Naive B cell (primary cell): ENCODE results near the gene PI4KA. TPM values are rescaled to one million over a fixed set of nuclear protein-coding genes. Genes with fewer than 3 reads are reported as not detected.
A peak's percentile ranks its signal among the peaks of the same experiment; 100 is the strongest.
"Not testable (repeated sequence)": the region's sequence is repeated elsewhere in the genome, so short reads cannot be mapped to it uniquely, and the experiment has no call there.

ENCODE experiments used
- ATAC-seq, 2 donors: fragments of 150-1000 bp; cut with Tn5 transposase; 2 replicates each; pipeline ENCODE4 v1.10.0; 2021; ENCODE audit warnings: low read depth in 2 of 2, mild to moderate bottlenecking in 2 of 2, moderate library complexity in 2 of 2
- DNase-seq: peaks from one replicate; pipeline ENCODE4 v3.0.0; 2022
- H3K27ac Mint-ChIP-seq, 6 donors: one replicate each; pipeline ENCODE4 v1.8.0; 2020 to 2022; ENCODE audit warnings: mild to moderate bottlenecking in 6 of 6, mixed read lengths in 6 of 6, moderate library complexity in 5 of 6, inconsistent platforms in 2 of 6
- H3K27me3 Mint-ChIP-seq, 3 donors: one replicate each; pipeline ENCODE4 v1.8.0; 2021 to 2022; ENCODE audit warnings: mixed read lengths in 3 of 3, mild to moderate bottlenecking in 1 of 3
- H3K36me3 Mint-ChIP-seq, 2 donors: one replicate each; pipeline ENCODE4 v1.8.0; 2020 to 2022; ENCODE audit warnings: mixed read lengths in 2 of 2, inconsistent platforms in 1 of 2, mild to moderate bottlenecking in 1 of 2
- H3K4me1 Mint-ChIP-seq, 3 donors: one replicate each; pipeline ENCODE4 v1.8.0; 2020 to 2022; ENCODE audit warnings: mixed read lengths in 3 of 3, inconsistent platforms in 1 of 3, mild to moderate bottlenecking in 1 of 3, moderate library complexity in 1 of 3
- H3K4me3 Mint-ChIP-seq, 8 donors: one replicate each; pipeline ENCODE4 v1.8.0; 2020 to 2022; ENCODE audit warnings: mild to moderate bottlenecking in 8 of 8, mixed read lengths in 8 of 8, moderate library complexity in 8 of 8, inconsistent platforms in 2 of 8
- H3K9me3 Mint-ChIP-seq, 7 donors: one replicate each; pipeline ENCODE4 v1.8.0; 2020 to 2022; ENCODE audit warnings: mixed read lengths in 7 of 7, mild to moderate bottlenecking in 5 of 7, inconsistent platforms in 2 of 7, moderate library complexity in 1 of 7
- polyA plus RNA-seq, 6 donors: library from polyadenylated mRNA; unstranded; fragments of 300-500 nt; fragmentation: Illumina TruSeq; gene quantifications; one replicate each; pipeline ENCODE4 v1.2.3, GENCODE V29; 2021; ENCODE audit warnings: low read depth in 6 of 6

Gene PI4KA
- polyA plus RNA-seq, 6 donors from 2014 or later = 25.6 to 68.3 (median 39.3) TPM

DNA sequence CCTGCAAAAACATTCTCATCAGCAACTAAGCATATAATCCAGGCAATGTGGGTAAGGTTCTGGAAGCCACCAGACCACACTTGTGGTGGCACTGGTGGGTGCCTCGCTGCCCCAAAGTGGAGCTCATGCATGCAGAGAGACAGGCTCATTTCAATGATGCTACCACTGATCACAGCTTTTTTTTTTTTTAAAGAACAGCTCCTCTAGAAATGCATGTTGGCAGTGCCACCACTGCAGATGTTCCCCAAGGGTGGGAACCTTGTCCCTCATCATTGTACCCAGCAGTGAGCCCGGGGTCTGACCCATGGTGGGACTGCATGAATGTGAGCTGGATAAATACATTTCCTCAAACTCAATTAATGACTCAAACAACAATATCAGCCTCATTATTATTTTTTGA lies 115.8 kb downstream of the PI4KA start:
- Mint-ChIP-seq H3K9me3 (no peaks in the 10 kb centered on the region), H3K27me3 (no peaks in the 10 kb centered on the region), H3K4me3 (no peak overlapping the region), H3K4me1 (peaks cover 9 to 17% (median 13%) of the 10 kb centered on the region in 3 donors), H3K27ac (peak overlapping the region in 1 of 6 donors; percentile 24), H3K36me3 (peaks cover 5 to 7% of the 10 kb centered on the region in 2 donors)
- no peak for DNase-seq
- no peak for ATAC-seq

- H3K27me3 Mint-ChIP-seq = no peaks in the 10 kb centered on the region
- no peaks in the 10 kb centered on the region for H3K9me3 Mint-ChIP-seq
- H3K27ac Mint-ChIP-seq = no peak overlapping the region
- H3K4me3 Mint-ChIP-seq = no peak overlapping the region
- H3K36me3 Mint-ChIP-seq = peaks cover 5 to 7% of the 10 kb centered on the region in 2 donors
- peaks cover 7 to 9% (median 9%) of the 10 kb centered on the region in 3 donors for H3K4me1 Mint-ChIP-seq
- DNase-seq (peak; percentile 17), ATAC-seq (no peak)
Measured at GRCh38 chr22:20741634-20742581, 116.7 kb downstream of the PI4KA start.

DNA sequence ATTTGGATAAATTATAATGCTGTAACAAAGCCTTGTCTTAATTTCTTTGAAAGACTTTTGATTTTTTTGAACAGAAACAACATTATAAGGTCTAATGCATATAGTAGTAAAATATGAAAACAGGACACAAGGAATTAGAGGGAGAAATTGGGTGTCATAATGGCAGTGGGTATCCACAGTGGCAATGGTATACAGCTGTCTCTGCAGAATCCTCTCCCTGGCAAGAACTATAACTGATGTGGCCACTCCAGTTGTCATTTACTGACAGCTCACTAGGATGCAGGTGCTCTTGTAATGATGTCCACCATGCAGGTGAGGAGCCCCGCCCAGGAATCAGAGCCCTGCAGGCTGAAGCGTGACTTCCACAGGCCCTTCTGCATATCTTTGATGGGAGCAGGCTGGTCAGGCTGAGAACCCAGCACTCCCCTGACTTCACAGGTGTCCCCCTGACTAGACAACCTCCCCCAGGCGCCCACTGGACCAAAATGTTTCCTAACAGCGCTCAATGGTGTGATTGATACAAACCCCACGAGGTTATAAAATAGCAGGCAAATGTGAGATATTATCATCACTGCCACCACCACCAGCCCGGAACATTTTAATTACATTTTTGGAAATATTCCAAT lies 117.5 kb downstream of the PI4KA start:
- H3K27ac Mint-ChIP-seq = peak overlapping the region in 1 of 6 donors; percentile 1
- H3K27me3 Mint-ChIP-seq = no peaks in the 10 kb centered on the region
- peaks cover 5 to 7% of the 10 kb centered on the region in 2 donors for H3K36me3 Mint-ChIP-seq
- no peak overlapping the region for H3K4me3 Mint-ChIP-seq
- no peak for DNase-seq
- H3K9me3 Mint-ChIP-seq = no peaks in the 10 kb centered on the region
- H3K4me1 Mint-ChIP-seq = peaks cover 2 to 9% (median 9%) of the 10 kb centered on the region in 3 donors
- no peak for ATAC-seq

- Mint-ChIP-seq H3K9me3 (no peaks in the 10 kb centered on the region), H3K27ac (peak overlapping the region in 3 of 6 donors; percentile 6 to 82 (median 44)), H3K4me3 (no peak overlapping the region), H3K36me3 (peaks cover 5 to 7% of the 10 kb centered on the region in 2 donors), H3K27me3 (no peaks in the 10 kb centered on the region), H3K4me1 (peaks cover 2 to 9% (median 9%) of the 10 kb centered on the region in 3 donors)
- ATAC-seq (no peak), DNase-seq (no peak)
Measured at GRCh38 chr22:20740222-20740951, 118.2 kb downstream of the PI4KA start.

GRCh38 chr22:20738394-20739089 lies 120.1 kb downstream of the PI4KA start:
- H3K27ac Mint-ChIP-seq = no peak overlapping the region
- H3K9me3 Mint-ChIP-seq = no peaks in the 10 kb centered on the region
- ATAC-seq = no peak
- DNase-seq = no peak
- H3K36me3 Mint-ChIP-seq = peaks cover 5 to 7% of the 10 kb centered on the region in 2 donors
- no peak overlapping the region for H3K4me3 Mint-ChIP-seq
- no peaks in the 10 kb centered on the region for H3K27me3 Mint-ChIP-seq
- H3K4me1 Mint-ChIP-seq = peaks cover 2 to 9% (median 9%) of the 10 kb centered on the region in 3 donors

DNA sequence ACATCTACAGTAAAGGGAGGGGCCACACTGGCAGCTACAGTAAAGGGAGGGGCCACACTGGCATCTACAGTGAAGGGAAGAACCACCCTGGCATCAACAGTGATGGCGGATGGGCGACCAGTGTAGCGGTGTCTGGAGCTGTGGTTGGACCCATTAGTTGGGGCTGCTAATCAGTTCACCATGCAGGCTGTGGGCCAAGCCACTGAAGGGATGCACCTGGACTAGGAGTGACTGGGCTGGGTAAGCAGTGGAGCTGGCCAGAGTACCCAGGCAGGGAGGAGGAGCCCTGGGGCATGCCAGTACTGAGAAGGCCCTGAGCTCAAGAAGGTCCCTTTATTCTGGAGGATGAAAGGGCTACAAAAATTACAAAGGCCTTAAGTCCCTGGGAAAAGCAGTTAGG lies 121.7 kb downstream of the PI4KA start:
- not testable (repeated sequence) for H3K4me3 Mint-ChIP-seq, H3K27ac Mint-ChIP-seq, DNase-seq, H3K9me3 Mint-ChIP-seq, ATAC-seq, H3K36me3 Mint-ChIP-seq, H3K27me3 Mint-ChIP-seq, H3K4me1 Mint-ChIP-seq

GRCh38 chr22:20735356-20736162 lies 123.1 kb downstream of the PI4KA start:
- not testable (repeated sequence) for H3K4me3 Mint-ChIP-seq, DNase-seq, H3K27ac Mint-ChIP-seq, H3K4me1 Mint-ChIP-seq, H3K9me3 Mint-ChIP-seq, H3K27me3 Mint-ChIP-seq, H3K36me3 Mint-ChIP-seq, ATAC-seq

DNA sequence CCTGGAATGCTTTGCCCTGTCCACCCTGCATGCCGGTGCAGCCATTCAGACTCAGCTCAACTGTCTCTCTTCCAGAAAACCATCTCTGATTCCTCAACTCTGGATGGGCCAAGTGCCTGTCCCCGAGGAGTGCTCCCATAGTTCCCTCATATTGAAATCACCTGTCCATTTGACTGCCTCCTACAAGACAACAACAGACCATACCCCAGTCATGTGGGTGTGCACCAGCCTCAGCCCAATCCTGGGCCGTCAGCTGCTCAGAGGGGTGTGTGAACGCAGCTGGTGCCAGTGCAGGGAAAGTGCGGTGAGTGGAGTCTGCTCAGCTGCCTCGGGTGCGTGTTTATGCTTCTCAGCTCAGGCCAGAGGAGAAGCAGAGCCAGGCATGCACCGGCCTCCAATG lies 126.2 kb downstream of the PI4KA start:
- H3K27me3 Mint-ChIP-seq, H3K27ac Mint-ChIP-seq, H3K9me3 Mint-ChIP-seq, ATAC-seq, H3K4me1 Mint-ChIP-seq, H3K36me3 Mint-ChIP-seq, DNase-seq, H3K4me3 Mint-ChIP-seq: not testable (repeated sequence)

DNA sequence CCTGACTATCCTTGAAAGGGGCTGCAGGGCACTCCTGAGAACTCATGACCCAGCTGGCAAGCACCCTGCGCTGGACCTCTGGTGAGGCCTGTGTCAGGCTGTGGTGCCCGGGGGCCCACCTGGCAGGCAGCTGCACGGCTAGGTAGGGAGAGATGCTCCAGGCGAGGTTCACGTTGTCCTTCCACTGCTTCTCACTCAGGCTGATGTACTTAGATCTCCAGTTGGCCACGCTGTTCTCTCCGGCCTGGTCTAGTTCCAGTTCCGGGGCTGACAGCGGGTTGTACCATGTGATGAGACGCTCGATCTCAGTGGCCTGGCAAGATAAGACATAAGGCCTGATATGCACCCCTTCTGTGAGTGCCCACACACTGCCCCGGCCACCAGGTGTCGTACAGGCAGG lies 129.4 kb downstream of the PI4KA start:
- Mint-ChIP-seq H3K4me3 (no peak overlapping the region), H3K27ac (no peak overlapping the region), H3K27me3 (no peaks in the 10 kb centered on the region), H3K36me3 (peaks cover 10 to 23% of the 10 kb centered on the region in 2 donors), H3K9me3 (no peaks in the 10 kb centered on the region), H3K4me1 (no peaks in the 10 kb centered on the region)
- no peak for ATAC-seq
- no peak for DNase-seq

GRCh38 chr22:20728523-20729190 lies 130.0 kb downstream of the PI4KA start:
- Mint-ChIP-seq H3K36me3 (peaks cover 10 to 23% of the 10 kb centered on the region in 2 donors), H3K4me3 (no peak overlapping the region), H3K4me1 (no peaks in the 10 kb centered on the region), H3K9me3 (no peaks in the 10 kb centered on the region), H3K27ac (peak overlapping the region in 1 of 6 donors; percentile 25), H3K27me3 (no peaks in the 10 kb centered on the region)
- DNase-seq = no peak
- no peak for ATAC-seq

DNA sequence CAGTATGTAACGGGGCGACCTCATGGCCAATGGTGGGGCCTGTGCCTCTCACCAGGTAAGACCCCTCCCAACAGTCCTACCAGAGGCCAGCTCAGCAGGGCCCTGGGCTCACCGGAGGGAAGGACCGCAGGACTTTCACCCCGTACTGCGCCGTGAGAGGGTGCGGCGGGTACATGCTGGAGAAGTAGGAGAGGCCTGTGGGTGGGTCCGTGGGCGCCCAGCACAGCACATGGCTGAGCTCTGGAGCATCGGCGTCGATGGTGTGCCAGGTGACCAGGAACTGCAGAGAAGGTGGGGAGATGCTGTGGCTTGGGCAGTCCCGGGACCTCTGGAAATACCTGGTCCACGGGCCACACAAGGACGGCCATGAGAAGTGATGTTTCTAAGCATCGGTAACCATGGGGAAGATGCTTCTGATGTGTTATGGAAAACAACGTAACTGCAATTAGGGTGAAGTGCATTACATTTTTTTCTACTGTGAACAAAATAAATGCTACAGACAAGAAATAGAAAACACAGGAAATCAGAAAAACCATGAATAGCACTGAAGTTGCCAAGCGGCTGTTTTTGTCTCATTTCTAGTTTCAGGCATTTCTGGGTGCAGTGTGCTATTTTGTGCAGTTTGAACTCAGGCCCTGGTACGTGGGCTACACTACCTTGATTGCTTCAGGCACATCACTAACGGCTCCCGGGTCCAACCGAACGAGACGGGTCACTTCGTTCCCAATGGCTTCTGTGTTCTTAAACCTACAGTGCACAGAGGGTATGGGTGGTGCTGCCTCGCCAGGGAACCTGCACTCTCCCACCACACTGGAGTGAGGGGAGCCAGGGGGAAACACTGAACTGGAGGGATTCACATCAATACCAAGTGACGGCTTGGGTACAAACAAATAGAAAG lies 131.2 kb downstream of the PI4KA start:
- ATAC-seq = no peak
- H3K9me3 Mint-ChIP-seq = no peaks in the 10 kb centered on the region
- H3K27ac Mint-ChIP-seq = no peak overlapping the region
- DNase-seq = no peak
- no peaks in the 10 kb centered on the region for H3K27me3 Mint-ChIP-seq
- H3K4me3 Mint-ChIP-seq = no peak overlapping the region
- peaks cover 10 to 23% of the 10 kb centered on the region in 2 donors for H3K36me3 Mint-ChIP-seq
- peaks cover 0 to 3% (median under 1%) of the 10 kb centered on the region in 3 donors for H3K4me1 Mint-ChIP-seq
